Peyer's patch (tissue), 4 donors: Measurements from ENCODE around the gene RND2. TPM values are rescaled to one million over a fixed set of nuclear protein-coding genes. Genes with fewer than 3 reads are reported as not detected.

Experiments
- DNase-seq, 3 donors: peaks; one replicate each; pipeline ENCODE4 v3.0.0-alpha.2; 2017 to 2019
- H3K27ac ChIP-seq, 4 donors: fragments of 200-600 bp; sonication (generic); one replicate each; pipeline ENCODE4 v1.5.1; 2016 to 2019
- H3K27me3 ChIP-seq, 2 donors: fragments of 200-600 bp; sonication (generic); one replicate each; pipeline ENCODE4 v1.5.1; 2019
- H3K36me3 ChIP-seq, 3 donors: fragments of 200-600 bp; sonication (generic); one replicate each; pipeline ENCODE4 v1.5.1; 2016 to 2019
- H3K4me1 ChIP-seq, 4 donors: fragments of 200-600 bp; sonication (generic); one replicate each; pipeline ENCODE4 v1.5.1; 2016 to 2019
- H3K4me3 ChIP-seq, 4 donors: fragments of 200-600 bp; sonication (generic); 1 replicate in 3 of 4; 2 replicates in 1 of 4; pipeline ENCODE4 v1.5.1; 2016 to 2019; ENCODE audit warnings: mild to moderate bottlenecking in 1 of 4
- H3K9me3 ChIP-seq, 4 donors: fragments of 200-600 bp; sonication (generic); one replicate each; pipeline ENCODE4 v1.5.1; 2016 to 2019; ENCODE audit warnings: mild to moderate bottlenecking in 1 of 4
- POLR2A ChIP-seq, 2 donors: fragments of 450-650 bp; IDR thresholded peaks; one replicate each; pipeline ENCODE4 v1.5.1; 2017; ENCODE audit warnings: antibody characterized with exemption in 2 of 2, mild to moderate bottlenecking in 2 of 2, moderate library complexity in 2 of 2
- total RNA-seq, 4 donors: library from RNA; depleted of rRNA; stranded (reverse); fragments of >200 nt; gene quantifications; one replicate each; pipeline ENCODE4 v1.1.0, GENCODE V29; 2016
- TF ChIP-seq, protein P1 (sequence below), 6 experiments: fragments of 450-650 bp in 4 of 6; fragments of 200-600 bp in 2 of 6; sonication (generic) in 1 of 6; IDR thresholded peaks; one replicate each; pipeline ENCODE4 v1.5.1; 2017 to 2019; ENCODE audit warnings: antibody characterized with exemption in 6 of 6, mild to moderate bottlenecking in 3 of 6, moderate library complexity in 1 of 6

Gene RND2
- total RNA-seq, 4 donors from 2014 or later: 0.27 to 1.7 (median 0.32) TPM

DNA sequence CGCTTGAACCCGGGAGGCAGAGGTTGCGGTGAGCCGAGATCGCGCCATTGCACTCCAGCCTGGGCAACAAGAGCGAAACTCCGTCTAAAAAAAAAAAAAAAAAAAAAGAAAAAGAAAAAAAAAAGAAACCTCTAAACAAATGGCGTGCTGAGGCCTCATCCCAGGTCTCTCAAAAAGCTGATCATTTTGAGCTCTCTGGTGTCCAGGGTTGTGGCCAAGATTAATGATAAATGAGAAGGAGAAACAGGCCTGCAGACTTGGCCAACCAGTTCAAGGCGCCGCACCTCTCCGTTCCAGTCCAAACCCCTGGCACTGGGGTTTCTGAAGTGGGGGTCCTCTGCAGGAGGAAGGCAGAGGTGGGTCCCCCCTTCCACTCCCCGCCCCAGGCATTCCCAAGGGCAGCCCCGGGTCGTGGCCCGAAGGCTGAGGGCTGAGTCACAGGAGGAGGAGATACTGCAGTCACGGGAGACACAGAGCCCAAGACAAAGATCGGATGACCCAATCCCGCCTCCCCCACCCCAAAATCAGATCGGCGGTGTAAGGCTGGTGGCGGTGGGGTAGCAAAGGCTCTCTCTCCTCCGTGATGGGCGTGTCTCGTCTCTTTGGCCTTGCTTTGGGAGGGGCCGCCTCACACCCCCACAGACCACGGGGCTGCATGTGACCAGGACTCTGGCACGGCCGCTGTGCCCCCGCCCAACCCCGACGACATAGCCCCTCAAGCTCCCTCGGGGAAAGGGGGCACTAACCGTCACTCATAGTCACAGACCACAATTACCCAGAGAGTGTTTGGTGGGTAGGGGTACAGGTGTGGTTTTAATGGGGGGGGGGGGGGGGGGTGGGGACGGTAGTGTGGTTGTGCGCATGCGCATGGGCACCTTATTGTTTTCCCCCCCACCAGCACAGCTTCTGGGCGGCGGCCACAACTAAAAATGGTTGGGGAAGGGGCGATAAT lies 4.0 kb upstream of the RND2 start:
- H3K9me3 ChIP-seq: no peaks in the 10 kb centered on the region
- DNase-seq: peak; percentile 51 to 78 (median 70)
- H3K4me3 ChIP-seq: peak overlapping the region; percentile 73 to 94 (median 86)
- no peaks in the 10 kb centered on the region for H3K27me3 ChIP-seq
- H3K4me1 ChIP-seq: peaks cover 0 to 47% (median 5%) of the 10 kb centered on the region in 4 donors
- TF ChIP-seq, protein P1, sequence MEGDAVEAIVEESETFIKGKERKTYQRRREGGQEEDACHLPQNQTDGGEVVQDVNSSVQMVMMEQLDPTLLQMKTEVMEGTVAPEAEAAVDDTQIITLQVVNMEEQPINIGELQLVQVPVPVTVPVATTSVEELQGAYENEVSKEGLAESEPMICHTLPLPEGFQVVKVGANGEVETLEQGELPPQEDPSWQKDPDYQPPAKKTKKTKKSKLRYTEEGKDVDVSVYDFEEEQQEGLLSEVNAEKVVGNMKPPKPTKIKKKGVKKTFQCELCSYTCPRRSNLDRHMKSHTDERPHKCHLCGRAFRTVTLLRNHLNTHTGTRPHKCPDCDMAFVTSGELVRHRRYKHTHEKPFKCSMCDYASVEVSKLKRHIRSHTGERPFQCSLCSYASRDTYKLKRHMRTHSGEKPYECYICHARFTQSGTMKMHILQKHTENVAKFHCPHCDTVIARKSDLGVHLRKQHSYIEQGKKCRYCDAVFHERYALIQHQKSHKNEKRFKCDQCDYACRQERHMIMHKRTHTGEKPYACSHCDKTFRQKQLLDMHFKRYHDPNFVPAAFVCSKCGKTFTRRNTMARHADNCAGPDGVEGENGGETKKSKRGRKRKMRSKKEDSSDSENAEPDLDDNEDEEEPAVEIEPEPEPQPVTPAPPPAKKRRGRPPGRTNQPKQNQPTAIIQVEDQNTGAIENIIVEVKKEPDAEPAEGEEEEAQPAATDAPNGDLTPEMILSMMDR (IDR thresholded peaks at IDR 0.05): no peak
- peak in 1 of 2 donors; percentile 28 for TF ChIP-seq POLR2A (IDR thresholded peaks at IDR 0.05)
- H3K27ac ChIP-seq: peak overlapping the region; percentile 66 to 88 (median 84)
- H3K36me3 ChIP-seq: peaks cover 0 to 19% (median 0%) of the 10 kb centered on the region in 3 donors

DNA sequence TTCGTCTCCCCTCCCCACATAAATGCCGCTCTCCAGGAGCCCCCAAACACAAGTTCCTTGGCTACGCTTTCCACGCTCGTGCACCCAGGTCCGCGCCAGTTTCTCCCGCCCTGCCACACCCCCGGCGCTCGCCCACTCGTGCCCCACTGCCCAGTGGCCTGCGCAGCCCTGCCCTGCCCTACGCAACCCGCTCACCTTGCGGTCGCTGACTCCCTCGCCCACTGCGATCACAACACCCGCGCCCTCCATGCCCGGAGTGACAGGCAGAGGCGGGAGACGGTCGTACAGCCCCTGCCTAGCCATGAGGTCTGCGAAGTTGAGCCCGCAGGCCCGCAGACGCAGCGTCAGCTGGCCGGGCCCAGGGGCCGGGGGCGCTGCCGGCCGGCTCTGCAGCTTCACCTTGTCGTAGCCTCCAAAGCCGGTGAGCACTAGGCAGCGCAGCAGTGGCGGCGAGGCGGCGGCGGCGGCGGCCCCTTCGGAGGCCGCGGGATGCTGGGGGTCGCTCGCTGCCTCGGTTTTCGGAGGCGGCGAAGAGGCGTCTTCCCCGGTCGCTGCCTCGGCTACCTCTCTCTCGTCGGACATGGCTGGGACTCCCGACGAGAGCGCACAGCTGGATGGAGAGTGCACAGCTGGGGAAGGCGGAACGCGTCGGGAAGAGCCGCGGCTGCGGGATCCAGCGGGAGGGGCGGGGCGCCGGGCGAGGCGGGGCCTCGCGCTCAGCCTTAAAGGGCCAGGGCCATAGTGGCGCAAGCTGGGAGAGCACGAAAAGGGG lies 3.1 kb upstream of the RND2 start, which contains the start of gene VAT1:
TSS of gene VAT1 (minus strand) at position 645 of the 772 bp plus-strand sequence. CDS start at position 582, 63 bp downstream.
- peaks cover 0 to 11% (median 0%) of the 10 kb centered on the region in 3 donors for H3K36me3 ChIP-seq
- H3K4me1 ChIP-seq: peaks cover 0 to 40% (median 5%) of the 10 kb centered on the region in 4 donors
- peak; percentile 70 to 90 (median 90) for DNase-seq
- no peaks in the 10 kb centered on the region for H3K9me3 ChIP-seq
- no peaks in the 10 kb centered on the region for H3K27me3 ChIP-seq
- peak within 1 kb of the TSS; percentile 66 to 88 (median 84) for H3K27ac ChIP-seq
- H3K4me3 ChIP-seq: peak within 1 kb of the TSS; percentile 73 to 94 (median 86)
- peak in 1 of 2 donors; percentile 59 for TF ChIP-seq POLR2A (IDR thresholded peaks at IDR 0.05)
- TF ChIP-seq, protein P1 (IDR thresholded peaks at IDR 0.05): peak in 1 of 6 experiments; percentile 7

DNA sequence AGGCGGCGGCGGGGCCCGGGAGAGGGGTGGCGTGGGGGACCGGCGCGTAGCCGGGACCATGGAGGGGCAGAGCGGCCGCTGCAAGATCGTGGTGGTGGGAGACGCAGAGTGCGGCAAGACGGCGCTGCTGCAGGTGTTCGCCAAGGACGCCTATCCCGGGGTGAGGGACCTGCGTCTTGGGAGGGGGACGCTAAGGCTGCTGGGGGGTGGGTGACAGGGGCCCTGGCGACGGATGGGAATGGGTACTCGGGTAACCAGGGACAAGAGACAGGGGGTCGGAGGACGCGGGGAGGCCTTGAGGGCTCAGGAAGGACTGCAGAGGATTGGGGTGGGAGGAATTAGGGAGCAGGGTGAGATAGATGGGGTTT lies 243 bp downstream of the RND2 start:
- peaks cover 0 to 18% (median 5%) of the 10 kb centered on the region in 4 donors for H3K4me1 ChIP-seq
- H3K36me3 ChIP-seq: no peaks in the 10 kb centered on the region
- TF ChIP-seq POLR2A (IDR thresholded peaks at IDR 0.05): no peak
- TF ChIP-seq, protein P1 (IDR thresholded peaks at IDR 0.05): no peak
- H3K27me3 ChIP-seq: no peaks in the 10 kb centered on the region
- no peaks in the 10 kb centered on the region for H3K9me3 ChIP-seq
- DNase-seq: no peak
- H3K4me3 ChIP-seq: peak overlapping the region; percentile 47 to 69 (median 57)
- H3K27ac ChIP-seq: peak overlapping the region in 2 of 4 donors; percentile 74

- TF ChIP-seq, protein P1 (IDR thresholded peaks at IDR 0.05): no peak
- no peak for TF ChIP-seq POLR2A (IDR thresholded peaks at IDR 0.05)
- DNase-seq: no peak
- Histone ChIP-seq H3K27me3 (no peaks in the 10 kb centered on the region), H3K4me1 (peaks cover 0 to 13% (median 5%) of the 10 kb centered on the region in 4 donors), H3K4me3 (no peak overlapping the region), H3K36me3 (no peaks in the 10 kb centered on the region), H3K27ac (peak overlapping the region in 1 of 4 donors; percentile 74), H3K9me3 (no peaks in the 10 kb centered on the region)
These were observed 921 bp downstream of the RND2 start for GRCh38 chr17:43025766-43026537.

GRCh38 chr17:43026595-43026994 lies 1.6 kb downstream of the RND2 start:
- no peaks in the 10 kb centered on the region for H3K27me3 ChIP-seq
- no peak for DNase-seq
- no peaks in the 10 kb centered on the region for H3K36me3 ChIP-seq
- no peak overlapping the region for H3K27ac ChIP-seq
- H3K4me3 ChIP-seq: no peak overlapping the region
- TF ChIP-seq, protein P1 (IDR thresholded peaks at IDR 0.05): no peak
- TF ChIP-seq POLR2A (IDR thresholded peaks at IDR 0.05): no peak
- peaks cover 0 to 11% (median 3%) of the 10 kb centered on the region in 4 donors for H3K4me1 ChIP-seq
- no peaks in the 10 kb centered on the region for H3K9me3 ChIP-seq
